GM18520 (cell line): ENCODE data around the gene RGPD8.
"Not testable (repeated sequence)": the region's sequence is repeated elsewhere in the genome, so short reads cannot be mapped to it uniquely, and the experiment has no call there.

Experiments
- ATAC-seq: cut with Tn5 transposase; IDR thresholded peaks from one replicate; pipeline ENCODE4 v1.9.1; 2021; ENCODE audit not compliant: unreplicated experiment

Gene RGPD8

DNA sequence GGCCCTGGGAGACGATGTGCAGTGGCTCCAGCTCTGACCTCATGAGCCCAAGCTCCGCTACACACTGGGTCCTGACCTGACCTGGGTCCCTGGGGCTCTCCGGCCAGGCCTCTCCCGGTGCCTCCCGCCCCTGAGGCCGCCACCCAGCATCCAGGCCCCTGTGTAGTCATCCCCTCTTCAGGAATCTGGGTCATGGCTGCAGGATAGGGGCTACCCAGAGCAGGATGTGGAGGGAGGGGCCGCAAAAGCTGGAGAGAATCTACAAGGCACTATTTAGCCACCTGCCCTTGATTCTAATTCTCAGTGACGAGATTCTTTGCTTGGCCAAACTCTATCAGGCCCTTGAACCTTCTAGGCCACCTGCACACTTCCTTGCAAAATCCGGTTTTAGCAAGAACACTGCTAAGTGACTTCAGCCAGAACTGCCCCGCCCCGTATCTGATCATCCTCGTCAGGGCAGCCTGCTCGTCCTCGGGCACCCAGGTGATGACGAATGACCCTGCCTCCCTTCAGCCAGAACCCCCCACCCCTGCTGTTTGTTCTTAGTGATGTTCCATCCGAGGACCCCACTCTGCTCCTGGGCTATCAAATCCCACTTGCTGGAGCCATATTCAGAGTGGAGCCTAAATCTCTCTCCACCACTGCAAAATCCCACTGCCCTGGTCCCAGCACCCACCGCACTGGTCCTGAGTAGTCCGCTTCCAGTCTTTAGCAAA lies 2.4 kb upstream of the RGPD8 start:
- ATAC-seq, result not testable (repeated sequence)

DNA sequence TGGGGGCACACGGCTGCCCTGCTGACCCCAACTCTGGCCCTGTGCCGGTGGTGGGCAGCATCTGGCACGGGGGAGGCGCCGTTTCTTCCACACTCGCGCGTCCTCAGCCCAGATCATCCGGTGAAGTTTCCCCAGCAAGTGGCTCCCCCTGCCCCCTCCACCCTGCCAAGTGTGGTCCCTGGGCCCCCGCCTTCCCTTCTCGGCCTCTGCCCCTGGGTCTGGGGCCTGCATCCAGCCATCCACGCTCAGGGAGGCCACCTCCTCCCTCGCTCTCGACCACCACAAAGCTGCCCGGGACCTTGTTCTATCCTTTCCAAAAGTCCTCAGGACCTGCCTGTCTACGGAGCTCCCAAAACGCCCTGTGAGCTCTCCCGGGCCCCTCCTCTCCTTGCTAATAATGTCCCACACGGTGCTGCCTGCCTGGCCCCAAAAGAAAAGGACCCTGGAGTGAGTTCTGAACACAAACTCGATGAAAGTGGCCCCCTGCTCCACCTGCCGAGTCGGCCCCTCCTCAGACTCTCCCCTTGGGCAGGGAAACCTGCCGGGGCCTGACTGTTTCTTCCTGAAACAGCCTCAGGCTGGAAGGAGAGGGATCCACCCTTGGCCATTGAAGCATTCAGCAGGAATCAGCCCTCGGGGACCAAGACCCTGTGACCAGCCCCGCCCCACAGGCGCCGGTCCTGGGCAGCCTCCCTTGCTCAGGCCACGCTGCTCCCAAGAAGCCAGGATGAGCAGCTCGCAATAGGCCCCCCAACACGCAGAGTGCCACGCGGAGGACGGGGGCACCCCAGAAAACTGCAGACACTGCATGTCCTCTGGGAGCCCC lies 1.7 kb upstream of the RGPD8 start:
- not testable (repeated sequence) for ATAC-seq

- no peak for ATAC-seq
These were observed 686 bp upstream of the RGPD8 start for GRCh38 chr2:112433932-112434730.

- not testable (repeated sequence) for ATAC-seq
These were observed 538 bp downstream of the RGPD8 start for GRCh38 chr2:112432735-112433479.

GRCh38 chr2:112432390-112432734 lies 1.1 kb downstream of the RGPD8 start:
- ATAC-seq, result not testable (repeated sequence)

DNA sequence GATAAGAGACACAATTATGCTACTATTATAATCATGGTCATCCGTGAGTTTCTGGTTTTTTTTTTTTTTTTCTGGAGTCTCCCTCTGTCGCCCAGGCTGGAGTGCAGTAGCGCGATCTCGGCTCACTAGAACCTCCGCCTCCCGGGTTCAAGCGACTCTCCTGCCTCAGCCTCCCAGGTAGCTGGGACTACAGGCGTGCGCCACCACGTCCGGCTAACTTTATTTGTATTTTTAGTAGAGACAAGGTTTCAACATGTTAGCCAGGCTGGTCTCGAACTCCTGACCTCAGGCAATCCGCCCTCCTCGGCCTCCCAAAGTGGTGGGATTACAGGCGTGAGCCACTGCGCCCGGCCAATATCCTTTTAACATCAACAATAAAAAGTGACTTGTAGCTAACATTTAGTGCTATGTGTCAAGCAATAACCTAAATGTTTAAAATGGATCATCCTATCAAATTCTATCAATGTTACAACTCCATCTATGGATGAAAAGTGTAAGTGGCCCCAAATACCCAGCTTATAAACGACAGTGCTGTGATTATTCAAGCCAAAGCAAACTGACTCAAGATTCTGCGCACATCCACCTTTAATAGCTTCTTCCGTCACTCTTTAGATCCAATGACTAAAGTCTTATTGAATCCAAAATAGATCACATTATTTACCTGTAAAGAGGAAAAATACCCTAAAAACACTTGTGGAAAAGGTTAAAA lies 1.7 kb downstream of the RGPD8 start:
- ATAC-seq, result not testable (repeated sequence)

GRCh38 chr2:112424553-112424952 lies 8.9 kb downstream of the RGPD8 start:
- not testable (repeated sequence) for ATAC-seq

DNA sequence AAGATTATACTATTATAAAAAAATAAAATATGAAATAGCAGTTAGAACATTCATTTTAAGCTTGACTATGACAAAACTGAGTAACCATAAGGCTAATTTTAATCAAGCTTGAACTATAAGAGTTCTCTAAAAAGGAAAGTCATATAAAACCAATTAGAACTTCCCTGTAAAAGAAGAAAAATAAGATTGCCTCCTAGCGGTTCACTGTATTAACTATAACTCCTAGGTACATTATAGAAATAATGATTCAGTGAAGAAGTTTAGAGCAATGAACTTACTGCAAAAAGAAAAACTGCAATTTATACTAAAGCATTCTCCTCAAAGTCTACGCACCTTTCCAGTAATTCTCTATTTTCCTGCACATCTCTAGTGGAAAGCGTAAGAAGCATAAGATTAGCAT lies 16.6 kb downstream of the RGPD8 start:
- ATAC-seq, result not testable (repeated sequence)

DNA sequence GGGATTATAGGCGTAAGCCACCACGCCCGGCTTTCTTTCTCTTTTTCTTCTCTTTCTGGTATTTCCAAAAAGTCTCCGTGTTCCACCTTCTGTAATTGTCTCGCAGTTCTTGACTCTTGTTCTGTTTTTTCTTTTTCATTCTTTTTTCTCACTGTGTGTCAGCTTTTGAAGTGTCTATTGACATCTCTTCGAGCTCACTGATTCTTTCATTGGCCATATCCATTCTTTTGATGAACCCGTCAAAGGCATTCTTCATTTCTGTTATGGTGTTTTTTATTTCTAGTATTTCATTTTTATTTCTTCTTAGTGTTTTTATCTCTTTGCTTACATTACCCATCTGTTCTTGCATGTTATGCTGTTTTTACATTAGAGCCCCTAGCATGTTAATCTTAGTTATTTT lies 73.4 kb downstream of the RGPD8 start:
- not testable (repeated sequence) for ATAC-seq

GRCh38 chr2:112354335-112354734 lies 79.1 kb downstream of the RGPD8 start:
- ATAC-seq, result not testable (repeated sequence)

- ATAC-seq, result not testable (repeated sequence)
These were observed 80.4 kb downstream of the RGPD8 start for GRCh38 chr2:112352809-112353603.

GRCh38 chr2:112352292-112352691 lies 81.2 kb downstream of the RGPD8 start:
- ATAC-seq, result not testable (repeated sequence)

GRCh38 chr2:112345030-112346027 lies 88.1 kb downstream of the RGPD8 start:
- ATAC-seq, result no peak

DNA sequence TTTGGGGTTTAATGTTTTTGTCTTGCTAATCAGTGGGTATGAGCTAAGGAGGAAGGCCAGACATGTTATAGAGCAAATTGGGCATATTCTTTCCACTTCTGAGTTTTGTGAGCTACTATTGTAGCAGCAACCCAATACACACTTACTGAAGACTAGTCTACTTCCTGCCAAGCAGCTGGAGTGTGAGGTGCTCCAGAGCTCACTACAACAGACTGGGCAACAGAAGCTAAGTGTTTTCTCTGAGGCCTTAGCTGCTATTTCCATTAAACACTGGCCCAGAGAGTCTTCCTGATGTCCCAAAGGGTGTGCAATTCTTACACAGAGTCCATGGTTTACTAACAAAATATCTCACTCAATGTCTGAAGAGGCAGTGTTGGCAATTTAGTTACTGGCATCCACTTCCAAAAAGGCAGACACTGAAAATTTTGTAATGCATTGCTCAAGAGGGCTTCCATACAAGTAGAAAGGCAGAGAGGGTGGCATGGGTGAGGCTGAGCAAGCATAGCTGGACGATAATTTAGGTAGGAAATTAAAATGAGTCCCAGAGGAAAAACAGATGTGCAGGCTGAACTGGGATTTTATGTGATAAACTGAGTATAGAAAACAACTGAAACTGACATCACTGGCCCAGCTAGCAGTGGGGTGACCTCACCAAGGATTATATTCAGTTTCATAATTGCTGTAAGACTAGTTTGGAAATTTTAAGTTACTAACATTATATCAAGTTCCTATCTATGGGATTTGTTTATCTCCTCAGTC lies 89.4 kb downstream of the RGPD8 start:
- no peak for ATAC-seq

- ATAC-seq, result no peak
These were observed 91.3 kb downstream of the RGPD8 start for GRCh38 chr2:112342067-112342550.

DNA sequence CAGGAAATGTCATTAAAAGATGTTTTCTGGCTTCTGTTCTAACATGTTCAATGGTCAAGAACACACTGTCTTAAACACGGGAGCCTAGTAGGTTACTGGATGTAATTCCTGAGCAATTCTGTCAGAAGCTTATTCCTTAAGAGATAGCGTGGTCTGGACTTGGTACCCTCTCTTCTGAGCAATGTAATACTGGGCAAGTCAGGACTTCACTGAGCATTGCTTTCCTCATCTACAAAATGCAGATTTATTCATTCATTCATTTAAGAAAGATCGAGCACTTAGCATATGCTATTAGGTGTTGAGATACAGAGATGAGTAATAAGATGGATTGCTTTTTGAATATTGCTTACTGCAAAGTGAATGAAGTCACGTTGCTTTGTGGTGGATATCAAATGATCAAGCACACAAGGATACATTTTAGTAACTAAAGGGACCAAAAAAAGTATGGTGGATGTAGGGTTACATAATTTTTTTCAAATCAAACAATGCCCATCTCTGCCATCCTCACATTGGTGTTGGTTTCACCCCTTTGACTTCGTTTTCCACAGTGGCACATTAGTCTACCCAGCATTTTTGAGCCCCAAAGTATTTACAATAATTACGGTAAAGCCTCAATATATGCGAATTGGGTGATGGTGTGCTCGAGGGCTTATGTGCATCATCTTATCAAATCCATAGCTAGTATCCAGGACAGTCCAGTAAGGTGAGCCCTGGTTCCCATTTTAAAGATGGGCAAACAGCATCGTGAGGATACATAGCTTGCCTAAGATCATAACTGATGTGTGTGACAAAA lies 92.8 kb downstream of the RGPD8 start:
- no peak for ATAC-seq
